Gastroesophageal sphincter (tissue), 4 donors: Measurements from ENCODE around the gene BCL11A. TPM values are rescaled to one million over a fixed set of nuclear protein-coding genes. Genes with fewer than 3 reads are reported as not detected.

Experiments used
- ATAC-seq: fragments of 150-250 bp; one replicate; pipeline ENCODE4 v1.9.1; 2016; ENCODE audit warnings: mild to moderate bottlenecking, moderate library complexity
- H3K27ac ChIP-seq, 4 donors: fragments of 200-600 bp; sonication (generic) in 3 of 4; 1 replicate in 3 of 4; 2 replicates in 1 of 4; pipeline ENCODE4 v1.5.1; 2016 to 2019
- H3K27me3 ChIP-seq: fragments of 200-600 bp; sonication (generic); one replicate; pipeline ENCODE4 v1.5.1; 2019
- H3K36me3 ChIP-seq, 2 donors: fragments of 200-600 bp; sonication (generic); one replicate each; pipeline ENCODE4 v1.5.1; 2019; ENCODE audit warnings: control low read depth in 1 of 2
- H3K4me1 ChIP-seq, 3 donors: fragments of 200-600 bp; sonication (generic); 1 replicate in 2 of 3; 2 replicates in 1 of 3; pipeline ENCODE4 v1.5.1; 2016 to 2019; ENCODE audit warnings: control low read depth in 2 of 3
- H3K4me3 ChIP-seq, 2 donors: fragments of 200-600 bp; sonication (generic); one replicate each; pipeline ENCODE4 v1.5.1; 2019; ENCODE audit warnings: mild to moderate bottlenecking in 1 of 2, moderate library complexity in 1 of 2
- H3K9me3 ChIP-seq, 3 donors: fragments of 200-600 bp; sonication (generic); one replicate each; pipeline ENCODE4 v1.5.1; 2017 to 2019; ENCODE audit warnings: control low read depth in 2 of 3
- EP300 ChIP-seq: sonication (generic); formaldehyde crosslinking; IDR thresholded peaks from one replicate; pipeline ENCODE4 v1.6.1; 2017; ENCODE audit warnings: antibody characterized with exemption, mild to moderate bottlenecking
- POLR2A ChIP-seq, 2 donors: fragments of 450-650 bp; IDR thresholded peaks; one replicate each; pipeline ENCODE4 v1.6.1; 2017; ENCODE audit warnings: antibody characterized with exemption in 2 of 2, mild to moderate bottlenecking in 2 of 2, moderate library complexity in 1 of 2
- POLR2AphosphoS5 ChIP-seq: sonication (generic); formaldehyde crosslinking; IDR thresholded peaks from one replicate; pipeline ENCODE4 v1.6.1; 2017; ENCODE audit warnings: antibody characterized with exemption
- WGBS, 2 donors: methylation state at CpG; one replicate each; pipeline ENCODE4 v1.1.5; 2018; ENCODE audit warnings: low coverage in 1 of 2; 5-methylcytosine and 5-hydroxymethylcytosine counted together
- total RNA-seq, 4 donors: library from RNA; depleted of rRNA; stranded (reverse); fragments of >200 nt; gene quantifications; one replicate each; pipeline ENCODE4 v1.1.0, GENCODE V29; 2016
- TF ChIP-seq, protein P1 (sequence below), 4 experiments: fragments of 200-600 bp in 2 of 4; fragments of 450-650 bp in 2 of 4; sonication (generic) in 1 of 4; IDR thresholded peaks; one replicate each; pipeline ENCODE4 v1.5.1; 2017 to 2019; ENCODE audit warnings: antibody characterized with exemption in 4 of 4, mild to moderate bottlenecking in 2 of 4, moderate library complexity in 2 of 4

BCL11A gene
- total RNA-seq, 4 donors from 2014 or later: 3.6 to 10.6 (median 8.1) TPM

DNA sequence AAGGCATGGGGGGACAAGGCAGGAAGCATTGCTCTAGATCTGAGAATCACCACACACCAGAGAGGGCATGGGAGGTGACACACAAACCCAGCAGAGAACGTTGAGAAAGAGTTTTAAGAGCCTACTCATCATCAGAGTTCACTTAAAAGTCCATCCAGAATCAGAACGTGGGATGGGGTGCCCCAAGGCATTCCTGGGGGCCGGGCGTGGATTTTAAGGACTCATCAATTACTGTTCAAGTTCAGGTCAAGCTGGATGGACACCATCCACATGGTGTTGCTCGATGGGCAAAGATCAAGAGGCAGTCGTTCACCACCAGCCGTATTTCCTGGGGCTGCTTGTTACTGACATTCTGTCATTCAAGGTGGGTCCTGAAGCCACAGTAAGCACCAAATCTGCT lies 34.9 kb downstream of the BCL11A start:
- Histone ChIP-seq H3K9me3 (no peaks in the 10 kb centered on the region), H3K27me3 (no peaks in the 10 kb centered on the region), H3K4me3 (no peak overlapping the region), H3K36me3 (no peaks in the 10 kb centered on the region), H3K4me1 (peaks cover 0 to 15% (median 0%) of the 10 kb centered on the region in 3 donors), H3K27ac (no peak overlapping the region)
- ATAC-seq: no peak
- 17% methylated on average over 1 of the region's 7 CpGs; no CpG with 5 or more reads in 1 of the 2 donors for WGBS, 2 donors
- TF ChIP-seq POLR2AphosphoS5 (no peak), POLR2A (IDR thresholded peaks at IDR 0.05) (no peak)

DNA sequence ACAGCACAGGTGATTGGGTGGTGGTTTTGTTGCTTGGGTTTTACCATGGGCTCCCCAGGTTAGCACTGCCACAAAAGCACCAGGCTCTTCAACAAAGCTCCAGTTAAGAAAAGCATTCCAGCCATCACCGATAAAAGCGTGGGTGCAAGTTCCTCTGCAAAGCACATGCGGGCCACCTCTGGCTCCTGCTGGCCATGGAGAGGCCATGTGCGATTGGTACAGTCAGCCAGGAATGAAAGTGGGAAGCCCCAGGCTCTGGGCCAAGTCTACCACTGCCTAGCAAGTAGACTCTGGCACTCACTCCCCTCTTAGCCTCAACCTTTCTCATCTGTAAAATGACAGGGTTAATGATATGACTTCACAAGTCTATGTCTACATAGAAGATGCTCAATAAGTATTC lies 36.0 kb downstream of the BCL11A start:
- Histone ChIP-seq H3K27me3 (no peaks in the 10 kb centered on the region), H3K27ac (no peak overlapping the region), H3K36me3 (no peaks in the 10 kb centered on the region), H3K4me3 (no peak overlapping the region), H3K4me1 (peaks cover 0 to 8% (median 0%) of the 10 kb centered on the region in 3 donors), H3K9me3 (no peaks in the 10 kb centered on the region)
- WGBS, 2 donors: no CpG with 5 or more reads among the region's 4 CpGs
- peak; percentile 32 for ATAC-seq
- TF ChIP-seq EP300: no peak
- TF ChIP-seq, protein P1, sequence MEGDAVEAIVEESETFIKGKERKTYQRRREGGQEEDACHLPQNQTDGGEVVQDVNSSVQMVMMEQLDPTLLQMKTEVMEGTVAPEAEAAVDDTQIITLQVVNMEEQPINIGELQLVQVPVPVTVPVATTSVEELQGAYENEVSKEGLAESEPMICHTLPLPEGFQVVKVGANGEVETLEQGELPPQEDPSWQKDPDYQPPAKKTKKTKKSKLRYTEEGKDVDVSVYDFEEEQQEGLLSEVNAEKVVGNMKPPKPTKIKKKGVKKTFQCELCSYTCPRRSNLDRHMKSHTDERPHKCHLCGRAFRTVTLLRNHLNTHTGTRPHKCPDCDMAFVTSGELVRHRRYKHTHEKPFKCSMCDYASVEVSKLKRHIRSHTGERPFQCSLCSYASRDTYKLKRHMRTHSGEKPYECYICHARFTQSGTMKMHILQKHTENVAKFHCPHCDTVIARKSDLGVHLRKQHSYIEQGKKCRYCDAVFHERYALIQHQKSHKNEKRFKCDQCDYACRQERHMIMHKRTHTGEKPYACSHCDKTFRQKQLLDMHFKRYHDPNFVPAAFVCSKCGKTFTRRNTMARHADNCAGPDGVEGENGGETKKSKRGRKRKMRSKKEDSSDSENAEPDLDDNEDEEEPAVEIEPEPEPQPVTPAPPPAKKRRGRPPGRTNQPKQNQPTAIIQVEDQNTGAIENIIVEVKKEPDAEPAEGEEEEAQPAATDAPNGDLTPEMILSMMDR (IDR thresholded peaks at IDR 0.05): no peak
- no peak for TF ChIP-seq POLR2AphosphoS5
- TF ChIP-seq POLR2A (IDR thresholded peaks at IDR 0.05): no peak

DNA sequence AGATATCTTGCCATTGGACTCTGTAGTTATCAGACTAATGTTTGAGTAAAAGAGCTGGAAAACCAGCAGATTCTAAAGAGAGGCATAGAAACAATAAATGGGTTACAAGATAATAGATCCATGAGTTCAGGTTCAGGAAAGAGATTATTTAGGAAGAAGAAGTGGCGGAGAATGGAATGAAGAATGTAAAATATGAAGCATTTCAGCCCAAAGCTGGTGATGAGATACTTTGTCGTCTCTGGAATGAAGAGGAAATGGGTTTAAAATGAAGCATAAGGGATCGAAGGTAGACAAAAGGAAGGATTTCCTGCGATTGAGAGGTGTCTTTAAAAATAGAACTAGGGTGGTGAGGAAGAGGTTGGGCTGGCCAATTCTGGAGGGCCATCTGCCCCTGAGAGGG lies 36.6 kb downstream of the BCL11A start:
- no peaks in the 10 kb centered on the region for H3K27me3 ChIP-seq
- H3K4me1 ChIP-seq: peaks cover 0 to 6% (median 0%) of the 10 kb centered on the region in 3 donors
- no peak for ATAC-seq
- 80 to 87% methylated on average over 4 of the region's 4 CpGs for WGBS, 2 donors
- TF ChIP-seq, protein P1 (IDR thresholded peaks at IDR 0.05): no peak
- TF ChIP-seq POLR2A (IDR thresholded peaks at IDR 0.05) (no peak), POLR2AphosphoS5 (no peak)
- no peaks in the 10 kb centered on the region for H3K36me3 ChIP-seq
- no peak overlapping the region for H3K4me3 ChIP-seq
- no peak overlapping the region for H3K27ac ChIP-seq
- no peaks in the 10 kb centered on the region for H3K9me3 ChIP-seq

DNA sequence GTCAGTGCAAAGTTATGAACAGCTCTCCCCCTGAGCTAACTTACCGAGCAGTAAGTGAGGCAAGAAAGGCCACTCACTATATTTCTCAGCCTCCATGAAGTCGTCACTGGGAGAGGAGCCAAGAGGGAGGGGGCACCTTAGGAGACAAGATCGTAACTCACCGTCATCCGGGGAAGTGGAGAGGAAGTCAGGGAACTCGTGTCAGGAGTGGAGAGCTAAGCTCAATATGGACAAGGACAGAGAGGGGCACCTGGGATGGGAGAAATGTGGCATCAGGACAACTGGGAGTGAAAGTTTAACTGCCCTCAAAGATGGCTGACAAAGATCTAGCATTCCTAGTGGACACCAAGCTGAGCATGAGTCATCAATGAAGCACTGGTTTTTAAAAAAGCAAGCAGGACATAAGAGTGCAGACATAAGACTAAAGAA lies 37.1 kb downstream of the BCL11A start:
- WGBS, 2 donors: 0 to 10% methylated on average over 2 to 6 of the region's 6 CpGs
- H3K9me3 ChIP-seq: no peaks in the 10 kb centered on the region
- ATAC-seq: no peak
- peaks cover 0 to 6% (median 0%) of the 10 kb centered on the region in 3 donors for H3K4me1 ChIP-seq
- TF ChIP-seq, protein P1 (IDR thresholded peaks at IDR 0.05): no peak
- TF ChIP-seq EP300 (no peak), POLR2AphosphoS5 (no peak)
- no peaks in the 10 kb centered on the region for H3K36me3 ChIP-seq
- no peak overlapping the region for H3K27ac ChIP-seq
- H3K4me3 ChIP-seq: no peak overlapping the region
- no peaks in the 10 kb centered on the region for H3K27me3 ChIP-seq

DNA sequence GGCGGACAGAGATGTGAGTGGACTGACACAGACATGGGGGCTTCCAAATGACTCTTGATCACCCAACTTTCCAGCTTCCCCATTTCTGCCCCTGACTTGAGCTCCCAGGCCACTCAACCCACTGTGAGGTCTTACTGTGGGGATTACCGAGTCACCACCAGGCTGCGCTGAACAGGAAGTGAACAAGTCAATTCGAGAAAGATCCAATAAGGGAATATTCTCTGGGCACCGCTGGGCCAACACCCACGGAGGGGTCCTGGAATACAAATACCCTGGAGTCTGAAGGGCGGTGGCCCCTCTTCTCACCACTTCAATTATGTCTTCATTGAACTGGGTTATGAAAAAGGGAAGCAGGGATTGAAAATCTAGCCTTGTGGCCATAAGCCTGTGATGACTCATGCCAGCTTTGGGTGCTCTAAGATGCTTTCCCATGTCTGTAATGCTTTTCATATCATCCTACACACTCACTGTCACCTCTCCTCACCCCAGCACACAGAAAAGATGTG lies 37.7 kb downstream of the BCL11A start:
- H3K4me1 ChIP-seq: peaks cover 0 to 6% (median 0%) of the 10 kb centered on the region in 3 donors
- TF ChIP-seq POLR2AphosphoS5 (no peak), POLR2A (IDR thresholded peaks at IDR 0.05) (no peak), EP300 (no peak)
- TF ChIP-seq, protein P1 (IDR thresholded peaks at IDR 0.05): no peak
- no peaks in the 10 kb centered on the region for H3K9me3 ChIP-seq
- no peak for ATAC-seq
- no peaks in the 10 kb centered on the region for H3K27me3 ChIP-seq
- H3K27ac ChIP-seq: no peak overlapping the region
- WGBS, 2 donors: 60 to 85% methylated on average over 1 to 4 of the region's 7 CpGs
- no peak overlapping the region for H3K4me3 ChIP-seq
- H3K36me3 ChIP-seq: no peaks in the 10 kb centered on the region
